Central memory CD8-positive, alpha-beta T cell (primary cell): ENCODE data around the gene AXL.
"Not testable (repeated sequence)": the region's sequence is repeated elsewhere in the genome, so short reads cannot be mapped to it uniquely, and the experiment has no call there.

Source experiments
- ATAC-seq: fragments of 150-1000 bp; cut with Tn5 transposase; replicated peaks from 2 replicates; pipeline ENCODE4 v1.10.0; 2022; ENCODE audit warnings: mild to moderate bottlenecking, moderate FRiP score, moderate number of reproducible peaks; ENCODE audit not compliant: poor library complexity, severe bottlenecking; ENCODE audit errors: extremely low read depth
- DNase-seq, 2 donors: peaks; one replicate each; pipeline ENCODE4 v3.0.0; 2021; ENCODE audit warnings: low spot score in 2 of 2
- H3K27ac Mint-ChIP-seq: one replicate; pipeline ENCODE4 v1.8.0; 2022; ENCODE audit warnings: low read depth, mild to moderate bottlenecking, moderate library complexity, mixed read lengths
- H3K27me3 Mint-ChIP-seq: one replicate; pipeline ENCODE4 v1.8.0; 2022; ENCODE audit warnings: mixed read lengths
- H3K36me3 Mint-ChIP-seq: one replicate; pipeline ENCODE4 v1.8.0; 2022; ENCODE audit warnings: mild to moderate bottlenecking, moderate library complexity, mixed read lengths; ENCODE audit not compliant: insufficient read depth
- H3K4me1 Mint-ChIP-seq: one replicate; pipeline ENCODE4 v1.8.0; 2022; ENCODE audit warnings: mixed read lengths
- H3K4me3 Mint-ChIP-seq: one replicate; pipeline ENCODE4 v1.8.0; 2022; ENCODE audit warnings: mild to moderate bottlenecking, moderate library complexity, mixed read lengths
- H3K9me3 Mint-ChIP-seq: one replicate; pipeline ENCODE4 v1.8.0; 2022; ENCODE audit warnings: mixed read lengths

Gene AXL

DNA sequence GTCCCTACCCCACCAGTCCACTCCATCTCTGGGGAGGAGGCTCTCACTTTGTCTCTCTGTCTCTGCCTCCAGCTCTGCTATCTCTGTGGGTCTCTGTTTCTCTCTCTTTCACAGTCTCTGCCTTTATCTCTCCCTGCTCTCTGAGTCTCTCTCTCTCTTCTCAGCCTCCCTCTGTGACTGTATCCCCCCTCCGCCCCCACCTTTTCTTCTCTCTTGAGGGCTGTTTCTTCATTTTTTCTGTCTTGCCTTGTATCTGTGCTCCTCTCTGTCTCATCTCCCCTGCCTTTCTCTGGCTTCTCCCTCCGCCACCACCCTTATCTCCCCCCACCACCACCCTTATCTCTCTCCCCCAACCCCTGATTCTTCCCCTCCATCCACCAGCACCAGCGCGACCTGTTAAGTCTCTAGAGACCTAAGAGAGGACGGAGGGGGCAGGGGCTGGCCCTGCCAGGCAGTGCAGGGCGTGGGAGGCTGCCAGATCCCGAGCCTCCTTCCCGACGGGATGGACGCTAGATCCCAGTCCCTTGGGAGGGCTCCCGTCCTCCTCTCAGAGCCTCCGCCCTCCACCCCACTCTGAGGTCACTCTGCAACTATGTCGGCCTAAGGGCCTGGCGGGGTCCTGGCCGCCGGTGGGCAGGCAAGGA is 1.0 kb downstream of the AXL start:
- Mint-ChIP-seq H3K9me3 (no peaks in the 10 kb centered on the region), H3K4me3 (no peak overlapping the region), H3K27me3 (peaks cover 67% of the 10 kb centered on the region), H3K27ac (no peak overlapping the region), H3K36me3 (peaks cover 4% of the 10 kb centered on the region), H3K4me1 (peaks cover 5% of the 10 kb centered on the region)
- DNase-seq (no peak), ATAC-seq (no peak)

DNA sequence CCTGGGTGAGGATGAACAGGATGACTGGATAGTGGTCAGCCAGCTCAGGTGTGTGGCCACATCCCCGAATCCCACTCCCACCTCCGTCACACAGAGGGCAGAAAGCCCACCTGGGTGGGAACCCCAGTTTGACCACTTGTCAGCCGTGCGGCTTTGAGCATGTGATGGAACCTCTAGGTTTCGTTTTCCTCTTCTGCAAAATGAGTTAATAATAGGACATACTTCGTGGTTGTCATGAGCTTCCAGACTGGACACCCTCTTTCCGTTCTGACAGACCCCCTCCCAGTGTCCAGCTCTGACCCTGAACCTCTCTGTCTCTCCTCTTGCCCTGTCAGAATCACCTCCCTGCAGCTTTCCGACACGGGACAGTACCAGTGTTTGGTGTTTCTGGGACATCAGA is 1.8 kb downstream of the AXL start:
- Mint-ChIP-seq H3K4me1 (peaks cover 10% of the 10 kb centered on the region), H3K9me3 (no peaks in the 10 kb centered on the region), H3K27ac (no peak overlapping the region), H3K36me3 (peaks cover 4% of the 10 kb centered on the region), H3K4me3 (no peak overlapping the region), H3K27me3 (peaks cover 74% of the 10 kb centered on the region)
- DNase-seq, result no peak
- ATAC-seq, result no peak

DNA sequence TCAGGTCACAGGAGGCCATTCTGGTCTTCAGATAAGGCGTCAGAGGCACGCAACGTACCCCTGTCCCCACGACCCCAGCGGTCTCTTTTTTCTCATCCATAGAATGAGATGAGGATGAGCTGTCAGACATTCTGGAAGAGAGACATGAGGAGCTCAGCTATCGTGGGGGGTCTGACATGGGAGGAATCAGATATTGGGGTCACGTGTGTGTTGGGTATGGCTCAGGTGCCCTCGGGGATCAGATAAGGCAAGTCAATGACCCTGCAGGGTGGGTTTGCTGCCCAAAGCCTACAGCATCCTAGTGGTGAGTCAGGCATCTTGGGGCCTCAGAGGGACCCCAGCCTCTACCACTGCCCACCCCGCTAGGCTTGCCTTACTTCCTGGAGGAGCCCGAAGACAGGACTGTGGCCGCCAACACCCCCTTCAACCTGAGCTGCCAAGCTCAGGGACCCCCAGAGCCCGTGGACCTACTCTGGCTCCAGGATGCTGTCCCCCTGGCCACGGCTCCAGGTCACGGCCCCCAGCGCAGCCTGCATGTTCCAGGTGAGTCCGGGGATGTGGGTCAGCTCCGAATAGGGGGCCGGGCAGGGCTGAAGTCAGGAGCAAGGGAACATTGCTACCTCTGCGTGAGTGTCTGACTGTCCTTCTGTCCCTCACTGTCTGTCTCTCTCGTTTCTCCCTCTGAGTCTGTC is 2.6 kb downstream of the AXL start:
- no peak for DNase-seq
- peaks cover 4% of the 10 kb centered on the region for H3K36me3 Mint-ChIP-seq

DNA sequence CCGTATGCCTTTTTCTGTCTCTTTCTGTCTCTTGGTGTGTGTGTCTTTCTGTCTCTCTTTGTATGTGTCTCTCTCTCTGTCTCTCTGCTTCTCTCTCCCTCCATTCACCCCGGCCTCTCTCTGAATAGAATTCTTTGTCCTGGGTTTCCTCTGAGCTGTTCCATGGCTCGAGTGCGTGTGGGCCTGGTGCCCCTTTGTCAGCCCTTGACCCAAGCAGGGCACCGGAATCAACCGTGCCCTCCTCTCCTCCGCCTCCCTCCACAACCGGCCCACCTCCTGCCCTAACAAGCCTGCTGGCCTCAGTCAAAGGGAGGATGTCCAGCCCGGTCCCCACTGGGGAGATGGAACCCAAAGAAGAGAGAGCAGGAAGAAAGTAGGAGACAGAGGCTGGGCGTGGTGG is 3.2 kb downstream of the AXL start:
- Mint-ChIP-seq H3K4me3 (no peak overlapping the region), H3K4me1 (peaks cover 11% of the 10 kb centered on the region), H3K27ac (no peak overlapping the region)

More for the DNA sequence above, 2.6 kb downstream of the AXL start:
- H3K27me3 Mint-ChIP-seq, result peaks cover 71% of the 10 kb centered on the region
- no peak overlapping the region for H3K4me3 Mint-ChIP-seq
- H3K9me3 Mint-ChIP-seq, result no peaks in the 10 kb centered on the region
- no peak overlapping the region for H3K27ac Mint-ChIP-seq
- peaks cover 11% of the 10 kb centered on the region for H3K4me1 Mint-ChIP-seq
- ATAC-seq, result no peak

DNA sequence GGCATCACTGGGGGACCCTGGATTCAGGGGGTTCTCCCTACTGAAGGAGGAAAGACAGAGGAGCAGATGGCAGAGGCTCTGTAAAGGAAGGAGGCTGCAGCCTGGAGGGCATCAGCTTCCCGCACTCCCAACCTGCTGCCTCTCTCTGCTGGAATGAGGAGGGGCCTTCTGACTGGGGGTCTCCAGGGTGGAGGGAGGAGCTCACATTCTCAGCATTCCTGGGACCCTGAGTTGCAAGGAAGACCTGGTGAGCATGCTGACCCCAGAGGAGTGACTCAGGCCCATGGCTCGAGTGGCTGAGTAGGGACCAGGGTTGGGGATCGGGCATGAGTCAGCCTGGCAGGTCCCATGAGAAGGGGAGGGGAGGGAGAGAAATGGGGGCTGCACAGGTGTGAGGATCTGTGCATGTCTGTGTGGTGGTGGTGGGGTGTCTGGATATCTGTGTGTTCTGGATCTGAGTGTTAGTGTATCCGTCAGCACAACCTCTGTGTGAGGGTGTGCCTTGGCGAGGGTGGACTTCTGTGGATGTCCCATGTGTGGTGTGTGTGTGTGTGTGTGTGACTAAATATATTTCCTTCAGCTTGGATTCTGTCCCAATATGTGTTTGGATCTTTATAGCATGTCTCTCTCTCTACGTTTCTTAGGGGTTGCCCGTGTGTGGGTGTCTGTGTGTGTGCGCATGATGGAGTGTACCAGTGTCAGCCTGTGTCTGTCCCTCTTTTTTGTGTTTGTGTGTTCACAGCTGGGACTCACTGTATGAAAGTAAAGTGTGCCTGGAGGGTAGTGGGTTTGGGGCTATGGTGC is 4.6 kb downstream of the AXL start:
- DNase-seq (no peak), ATAC-seq (no peak)
- H3K36me3 Mint-ChIP-seq, result peaks cover 4% of the 10 kb centered on the region
- H3K27me3 Mint-ChIP-seq, result peaks cover 51% of the 10 kb centered on the region
- H3K4me1 Mint-ChIP-seq, result peaks cover 11% of the 10 kb centered on the region
- H3K4me3 Mint-ChIP-seq, result no peak overlapping the region
- no peaks in the 10 kb centered on the region for H3K9me3 Mint-ChIP-seq
- no peak overlapping the region for H3K27ac Mint-ChIP-seq

More for the DNA sequence above, 3.2 kb downstream of the AXL start:
- Mint-ChIP-seq H3K9me3 (no peaks in the 10 kb centered on the region), H3K36me3 (peaks cover 4% of the 10 kb centered on the region), H3K27me3 (peaks cover 65% of the 10 kb centered on the region)
- DNase-seq, result no peak
- ATAC-seq, result no peak

DNA sequence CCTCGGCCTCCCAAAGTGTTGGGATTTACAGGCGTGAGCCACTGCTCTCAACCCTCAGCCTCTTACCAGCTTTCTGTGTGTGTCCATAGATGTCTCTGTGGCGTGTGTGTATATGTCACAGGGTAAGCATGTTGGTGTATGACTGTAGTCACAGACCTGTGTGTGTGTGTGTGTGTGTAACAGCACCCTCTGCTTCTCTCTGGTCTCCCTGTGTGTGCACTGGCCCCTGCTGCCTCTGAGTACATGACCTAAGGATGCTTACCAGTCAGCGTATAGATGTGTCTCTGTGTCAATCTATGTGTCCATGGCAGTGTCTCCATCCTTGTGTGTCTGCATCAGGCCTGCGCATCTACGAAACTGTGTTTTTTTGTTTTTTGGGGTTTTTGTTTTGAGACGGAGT is 5.6 kb downstream of the AXL start:
- H3K9me3 Mint-ChIP-seq, result no peaks in the 10 kb centered on the region
- H3K27me3 Mint-ChIP-seq, result peaks cover 41% of the 10 kb centered on the region
- no peak overlapping the region for H3K4me3 Mint-ChIP-seq
- H3K36me3 Mint-ChIP-seq, result peaks cover 4% of the 10 kb centered on the region
- DNase-seq, result no peak
- peaks cover 11% of the 10 kb centered on the region for H3K4me1 Mint-ChIP-seq
- H3K27ac Mint-ChIP-seq, result no peak overlapping the region
- ATAC-seq, result no peak

DNA sequence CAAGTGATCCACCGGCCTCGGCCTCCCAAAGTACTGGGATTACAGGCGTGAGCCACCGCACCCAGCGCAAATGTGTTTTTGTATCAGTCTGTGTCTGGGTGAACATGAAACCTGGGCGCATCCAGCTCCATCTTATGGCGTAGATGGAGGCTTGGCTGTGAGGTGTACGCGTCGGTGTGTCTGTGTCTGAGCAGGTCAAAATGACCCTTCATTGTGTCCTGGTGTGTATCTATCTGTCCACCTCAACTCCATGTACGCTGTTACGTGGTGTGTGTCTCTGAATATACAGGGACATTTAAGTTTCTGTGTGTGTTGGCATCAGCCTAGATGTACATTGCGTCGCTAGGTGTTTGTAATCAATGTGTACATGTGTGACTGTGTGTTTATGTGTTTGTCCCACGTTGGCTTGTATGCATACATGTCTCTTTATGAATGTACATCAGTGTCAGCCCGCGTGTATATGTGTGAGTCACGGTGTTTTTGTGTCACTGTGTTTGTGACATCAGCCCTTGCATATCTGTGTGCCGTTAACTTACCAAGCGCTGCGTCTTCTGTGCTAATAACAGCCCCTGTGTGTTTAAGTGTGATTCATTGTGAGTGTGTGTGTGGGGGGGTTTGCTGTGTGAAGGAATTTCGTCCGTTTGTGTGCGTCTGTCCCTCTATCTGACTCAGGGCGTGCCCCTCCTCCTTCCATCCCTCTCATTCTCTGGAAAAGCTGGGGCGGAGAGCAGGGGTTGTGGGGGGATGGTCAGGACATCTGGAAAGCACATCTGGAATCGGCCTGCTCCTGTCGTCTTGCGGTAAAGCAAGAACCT is 6.4 kb downstream of the AXL start:
- Mint-ChIP-seq H3K9me3 (no peaks in the 10 kb centered on the region), H3K4me3 (peak overlapping the region; percentile 70), H3K36me3 (peaks cover 4% of the 10 kb centered on the region), H3K27me3 (peaks cover 33% of the 10 kb centered on the region), H3K27ac (no peak overlapping the region), H3K4me1 (peaks cover 11% of the 10 kb centered on the region)
- ATAC-seq (peak; percentile 31), DNase-seq (no peak)

DNA sequence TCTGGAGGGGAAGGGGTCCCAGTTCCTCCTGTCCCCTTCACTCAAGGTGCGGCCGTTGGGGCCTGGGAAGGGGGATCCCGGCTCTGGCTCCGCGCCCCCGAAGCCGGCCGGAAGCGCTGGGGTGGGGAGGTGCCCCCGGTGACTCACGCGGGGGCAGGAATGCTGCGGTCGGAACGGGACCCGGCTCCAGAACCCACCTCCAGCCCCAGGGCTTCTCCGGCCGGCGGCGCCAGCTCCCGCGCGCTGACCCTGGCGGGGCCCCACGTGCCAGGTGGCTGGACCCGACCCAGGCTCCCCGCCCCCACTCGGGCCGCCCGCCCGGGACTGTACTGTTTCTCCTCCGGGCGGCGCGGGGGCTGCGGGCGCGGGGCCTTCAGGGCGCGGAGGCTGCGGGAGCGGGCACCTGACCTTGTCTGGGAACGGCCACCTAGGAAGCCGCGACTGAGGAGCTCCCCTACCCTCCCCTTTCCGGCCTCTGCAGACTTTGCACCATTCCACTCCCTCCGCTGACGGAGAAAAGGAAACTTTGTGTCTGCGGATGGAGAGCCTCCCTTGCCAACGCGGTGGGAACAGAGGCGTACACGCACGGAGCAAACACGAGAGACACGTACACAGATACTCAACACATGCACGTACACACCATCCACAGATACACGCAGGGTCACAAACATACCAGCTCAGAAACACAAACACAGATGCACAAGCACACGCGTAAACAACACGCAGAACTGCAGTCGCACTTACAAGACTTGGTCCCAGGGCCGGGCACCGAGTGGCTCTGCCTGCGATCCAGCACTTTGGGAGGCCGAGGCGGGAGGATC is 7.2 kb downstream of the AXL start:
- no peaks in the 10 kb centered on the region for H3K9me3 Mint-ChIP-seq
- DNase-seq (no peak), ATAC-seq (peak; percentile 25)
- no peak overlapping the region for H3K27ac Mint-ChIP-seq
- H3K4me3 Mint-ChIP-seq, result peak overlapping the region; percentile 70
- peaks cover 25% of the 10 kb centered on the region for H3K27me3 Mint-ChIP-seq
- H3K4me1 Mint-ChIP-seq, result peaks cover 6% of the 10 kb centered on the region
- H3K36me3 Mint-ChIP-seq, result peaks cover 4% of the 10 kb centered on the region

DNA sequence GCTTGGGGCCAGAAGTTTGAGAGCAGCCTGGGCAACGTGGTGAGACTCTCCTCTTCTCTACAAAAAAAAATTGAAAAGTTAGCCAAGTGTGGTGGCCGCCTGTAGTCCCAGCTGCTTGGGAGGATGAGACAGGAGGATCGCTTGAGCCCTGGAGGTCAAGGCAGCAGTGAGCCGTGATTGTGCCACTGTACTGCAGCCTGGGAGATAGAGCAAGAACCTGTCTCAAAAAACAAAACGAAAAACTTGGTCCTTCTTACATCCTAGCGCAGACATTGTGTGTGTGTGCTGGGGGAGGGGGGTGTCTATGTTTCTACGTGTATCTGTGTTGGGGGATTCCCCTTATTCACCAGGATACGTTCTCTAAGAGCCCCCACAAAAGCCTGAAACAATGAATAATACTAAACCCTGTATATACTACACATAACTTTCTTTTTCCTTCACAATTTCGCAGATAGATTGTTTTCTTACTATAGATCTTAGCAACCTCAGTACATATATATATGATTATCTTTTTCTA is 7.9 kb downstream of the AXL start:
- Mint-ChIP-seq H3K27me3 (peaks cover 18% of the 10 kb centered on the region), H3K36me3 (peaks cover 4% of the 10 kb centered on the region)

DNA sequence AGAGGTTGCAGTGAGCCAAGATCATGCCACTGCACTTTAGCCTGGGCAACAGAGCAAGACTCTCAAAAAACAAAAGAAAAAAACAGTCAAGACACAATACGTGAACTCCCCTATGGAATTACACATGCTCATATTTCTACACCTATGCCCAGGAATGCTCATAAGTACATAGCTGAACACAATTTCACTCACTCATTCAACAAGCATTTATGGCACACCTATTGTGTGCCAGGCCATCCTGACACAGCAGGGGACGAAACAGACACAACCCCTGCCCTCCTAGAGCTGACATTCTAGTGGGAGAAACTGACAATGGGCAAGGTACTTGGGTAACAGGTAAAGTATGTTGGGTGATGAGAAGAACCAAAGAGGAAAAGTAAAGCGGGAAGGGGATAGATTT is 9.5 kb downstream of the AXL start:
- H3K4me3 Mint-ChIP-seq, result no peak overlapping the region
- peaks cover 6% of the 10 kb centered on the region for H3K4me1 Mint-ChIP-seq
- DNase-seq (no peak), ATAC-seq (no peak)
- H3K36me3 Mint-ChIP-seq, result no peaks in the 10 kb centered on the region
- H3K27me3 Mint-ChIP-seq, result peaks cover 9% of the 10 kb centered on the region
- no peak overlapping the region for H3K27ac Mint-ChIP-seq
- no peaks in the 10 kb centered on the region for H3K9me3 Mint-ChIP-seq

More for the DNA sequence above, 7.9 kb downstream of the AXL start:
- no peak for DNase-seq
- Mint-ChIP-seq H3K4me1 (peaks cover 6% of the 10 kb centered on the region), H3K9me3 (no peaks in the 10 kb centered on the region), H3K27ac (no peak overlapping the region), H3K4me3 (peak overlapping the region; percentile 48)
- no peak for ATAC-seq

DNA sequence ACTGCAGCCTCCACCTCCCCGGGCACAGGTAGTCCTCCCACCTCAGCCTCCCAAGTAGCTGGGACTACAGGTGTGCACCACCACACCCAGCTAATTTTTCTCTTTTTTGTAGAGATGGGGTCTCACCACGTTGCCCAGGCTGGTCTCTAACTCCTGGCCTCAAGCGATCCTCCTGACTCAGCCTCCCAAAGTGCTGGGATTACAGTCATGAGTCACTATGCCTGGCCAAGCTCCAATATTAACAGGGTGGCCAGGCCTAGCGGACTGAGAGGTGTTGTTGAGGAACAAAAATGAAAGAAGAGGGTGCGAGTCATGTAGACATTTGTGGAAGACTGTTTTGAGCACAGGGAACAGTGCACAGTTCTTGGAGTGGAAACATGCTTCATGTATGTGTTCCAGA is 10.3 kb downstream of the AXL start:
- not testable (repeated sequence) for DNase-seq, H3K4me1 Mint-ChIP-seq, H3K27ac Mint-ChIP-seq, H3K4me3 Mint-ChIP-seq, H3K36me3 Mint-ChIP-seq, H3K27me3 Mint-ChIP-seq, H3K9me3 Mint-ChIP-seq, ATAC-seq
